Measurements from ENCODE around the gene EXOSC2. TPM values are rescaled to one million over a fixed set of nuclear protein-coding genes. Genes with fewer than 3 reads are reported as not detected.

EXOSC2 gene
- total RNA-seq, 6 donors from 2014 or later: 6.7 to 37.7 (median 17.8) TPM

DNA sequence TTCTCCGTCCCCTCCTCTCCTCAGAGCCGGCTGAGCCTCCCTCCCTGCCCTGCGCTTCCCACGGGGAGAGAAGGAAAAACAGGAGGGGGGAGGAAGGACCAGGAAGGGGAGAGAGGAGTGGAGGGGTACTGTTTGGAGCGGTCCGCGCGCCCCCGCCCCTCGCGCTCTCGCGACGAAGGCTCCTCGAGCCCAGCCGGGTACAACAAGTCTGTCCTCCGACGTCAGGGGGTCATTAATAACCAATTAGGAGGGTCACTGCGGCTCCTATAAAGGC lies 29.7 kb upstream of the EXOSC2 start:
- no peak for TF ChIP-seq EP300 (IDR thresholded peaks at IDR 0.05)
- TF ChIP-seq, protein P1, sequence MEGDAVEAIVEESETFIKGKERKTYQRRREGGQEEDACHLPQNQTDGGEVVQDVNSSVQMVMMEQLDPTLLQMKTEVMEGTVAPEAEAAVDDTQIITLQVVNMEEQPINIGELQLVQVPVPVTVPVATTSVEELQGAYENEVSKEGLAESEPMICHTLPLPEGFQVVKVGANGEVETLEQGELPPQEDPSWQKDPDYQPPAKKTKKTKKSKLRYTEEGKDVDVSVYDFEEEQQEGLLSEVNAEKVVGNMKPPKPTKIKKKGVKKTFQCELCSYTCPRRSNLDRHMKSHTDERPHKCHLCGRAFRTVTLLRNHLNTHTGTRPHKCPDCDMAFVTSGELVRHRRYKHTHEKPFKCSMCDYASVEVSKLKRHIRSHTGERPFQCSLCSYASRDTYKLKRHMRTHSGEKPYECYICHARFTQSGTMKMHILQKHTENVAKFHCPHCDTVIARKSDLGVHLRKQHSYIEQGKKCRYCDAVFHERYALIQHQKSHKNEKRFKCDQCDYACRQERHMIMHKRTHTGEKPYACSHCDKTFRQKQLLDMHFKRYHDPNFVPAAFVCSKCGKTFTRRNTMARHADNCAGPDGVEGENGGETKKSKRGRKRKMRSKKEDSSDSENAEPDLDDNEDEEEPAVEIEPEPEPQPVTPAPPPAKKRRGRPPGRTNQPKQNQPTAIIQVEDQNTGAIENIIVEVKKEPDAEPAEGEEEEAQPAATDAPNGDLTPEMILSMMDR (IDR thresholded peaks at IDR 0.05): no peak
- no peak for TF ChIP-seq POLR2A (IDR thresholded peaks at IDR 0.05)
- TF ChIP-seq POLR2AphosphoS5 (IDR thresholded peaks at IDR 0.05): no peak
- Histone ChIP-seq H3K4me3 (no peak overlapping the region), H3K4me1 (peaks cover 54 to 82% (median 68%) of the 10 kb centered on the region in 4 donors), H3K27ac (no peak overlapping the region), H3K36me3 (no peaks in the 10 kb centered on the region), H3K27me3 (peaks cover 0 to 94% (median 59%) of the 10 kb centered on the region in 4 donors), H3K9me3 (peaks cover 0 to under 1% (median 0%) of the 10 kb centered on the region in 4 donors)
- ATAC-seq (ENCODE audit: low FRiP score in 2 of 2): no peak
- no peak for DNase-seq
- WGBS, 2 donors: 5 to 7% methylated on average over 15 to 19 of the region's 19 CpGs

DNA sequence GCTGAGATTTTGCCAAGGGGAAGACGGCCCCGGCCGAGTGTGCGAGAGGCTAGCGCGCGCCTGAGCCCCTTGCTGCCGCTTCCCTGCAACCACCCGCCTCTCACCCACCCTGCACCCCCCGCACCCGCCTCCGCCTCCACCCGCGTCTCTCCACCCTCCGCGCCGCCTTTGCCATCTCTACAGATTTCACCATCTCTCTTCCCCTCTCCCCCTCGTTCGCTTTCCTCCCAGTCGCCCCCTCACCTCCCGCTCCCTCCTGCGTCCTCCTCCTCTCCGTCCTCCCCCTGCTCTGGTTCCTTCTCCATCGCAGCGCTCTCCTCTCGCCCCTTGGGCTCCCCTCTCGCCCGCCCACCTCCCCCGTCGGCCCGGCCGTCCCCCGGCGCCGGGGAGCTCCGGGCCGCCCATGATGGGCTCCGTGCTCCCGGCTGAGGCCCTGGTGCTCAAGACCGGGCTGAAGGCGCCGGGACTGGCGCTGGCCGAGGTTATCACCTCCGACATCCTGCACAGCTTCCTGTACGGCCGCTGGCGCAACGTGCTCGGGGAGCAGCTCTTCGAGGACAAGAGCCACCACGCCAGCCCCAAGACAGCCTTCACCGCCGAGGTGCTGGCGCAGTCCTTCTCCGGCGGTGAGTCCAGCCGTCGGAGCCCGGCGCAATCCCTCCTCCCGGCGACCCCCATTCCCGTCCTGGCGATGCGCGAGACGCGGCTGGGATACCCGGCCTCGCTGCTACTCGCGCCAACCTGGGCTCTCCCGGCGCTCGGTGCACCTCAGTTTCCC lies 29.1 kb upstream of the EXOSC2 start, which contains the start of gene PRDM12:
Gene PRDM12, plus strand, starts transcription at position 344 of the 778 bp plus-strand sequence. Its CDS starts 60 bp downstream, at position 404.
- DNase-seq (peak in 1 of 2 donors; percentile 79), ATAC-seq (ENCODE audit: low FRiP score in 2 of 2) (no peak)
- Histone ChIP-seq H3K27me3 (peaks cover 0 to 89% (median 54%) of the 10 kb centered on the region in 4 donors), H3K4me3 (no peak within 1 kb of the TSS), H3K36me3 (no peaks in the 10 kb centered on the region), H3K4me1 (peaks cover 54 to 78% (median 68%) of the 10 kb centered on the region in 4 donors), H3K27ac (no peak within 1 kb of the TSS), H3K9me3 (no peaks in the 10 kb centered on the region)
- TF ChIP-seq, protein P1 (IDR thresholded peaks at IDR 0.05): no peak
- TF ChIP-seq POLR2A (IDR thresholded peaks at IDR 0.05) (no peak), POLR2AphosphoS5 (IDR thresholded peaks at IDR 0.05) (no peak), EP300 (IDR thresholded peaks at IDR 0.05) (no peak)
- 6 to 8% methylated on average over 23 to 29 of the region's 76 CpGs for WGBS, 2 donors

DNA sequence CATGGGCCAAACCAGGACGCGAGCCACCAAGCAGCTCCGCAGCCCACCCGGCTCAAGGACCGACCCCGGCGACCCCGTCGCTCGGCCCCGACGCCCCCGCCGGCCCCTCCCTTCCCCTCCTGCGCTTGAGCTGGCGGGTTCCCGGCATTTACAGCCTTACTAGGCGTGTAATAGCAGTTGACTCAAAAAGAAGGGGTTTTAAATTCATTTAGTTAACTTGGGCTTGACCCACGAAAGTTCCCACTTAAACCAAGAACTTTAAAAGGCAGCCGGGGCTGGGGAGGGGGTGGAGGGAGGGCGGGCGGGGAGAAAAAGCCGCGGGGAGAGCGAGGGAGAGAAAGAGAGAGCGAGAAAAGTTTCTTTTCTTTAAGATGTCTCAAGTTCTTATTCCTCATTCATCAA lies 28.6 kb upstream of the EXOSC2 start:
- WGBS, 2 donors: 1 to 4% methylated on average over 13 to 25 of the region's 26 CpGs
- TF ChIP-seq POLR2AphosphoS5 (IDR thresholded peaks at IDR 0.05): no peak
- TF ChIP-seq EP300 (IDR thresholded peaks at IDR 0.05): no peak
- TF ChIP-seq POLR2A (IDR thresholded peaks at IDR 0.05): no peak
- TF ChIP-seq, protein P1 (IDR thresholded peaks at IDR 0.05): no peak
- no peaks in the 10 kb centered on the region for H3K36me3 ChIP-seq
- H3K27ac ChIP-seq: no peak overlapping the region
- no peak overlapping the region for H3K4me3 ChIP-seq
- DNase-seq (no peak), ATAC-seq (ENCODE audit: low FRiP score in 2 of 2) (no peak)
- no peaks in the 10 kb centered on the region for H3K9me3 ChIP-seq
- H3K27me3 ChIP-seq: peaks cover 0 to 83% (median 49%) of the 10 kb centered on the region in 4 donors
- H3K4me1 ChIP-seq: peaks cover 49 to 72% (median 63%) of the 10 kb centered on the region in 4 donors

DNA sequence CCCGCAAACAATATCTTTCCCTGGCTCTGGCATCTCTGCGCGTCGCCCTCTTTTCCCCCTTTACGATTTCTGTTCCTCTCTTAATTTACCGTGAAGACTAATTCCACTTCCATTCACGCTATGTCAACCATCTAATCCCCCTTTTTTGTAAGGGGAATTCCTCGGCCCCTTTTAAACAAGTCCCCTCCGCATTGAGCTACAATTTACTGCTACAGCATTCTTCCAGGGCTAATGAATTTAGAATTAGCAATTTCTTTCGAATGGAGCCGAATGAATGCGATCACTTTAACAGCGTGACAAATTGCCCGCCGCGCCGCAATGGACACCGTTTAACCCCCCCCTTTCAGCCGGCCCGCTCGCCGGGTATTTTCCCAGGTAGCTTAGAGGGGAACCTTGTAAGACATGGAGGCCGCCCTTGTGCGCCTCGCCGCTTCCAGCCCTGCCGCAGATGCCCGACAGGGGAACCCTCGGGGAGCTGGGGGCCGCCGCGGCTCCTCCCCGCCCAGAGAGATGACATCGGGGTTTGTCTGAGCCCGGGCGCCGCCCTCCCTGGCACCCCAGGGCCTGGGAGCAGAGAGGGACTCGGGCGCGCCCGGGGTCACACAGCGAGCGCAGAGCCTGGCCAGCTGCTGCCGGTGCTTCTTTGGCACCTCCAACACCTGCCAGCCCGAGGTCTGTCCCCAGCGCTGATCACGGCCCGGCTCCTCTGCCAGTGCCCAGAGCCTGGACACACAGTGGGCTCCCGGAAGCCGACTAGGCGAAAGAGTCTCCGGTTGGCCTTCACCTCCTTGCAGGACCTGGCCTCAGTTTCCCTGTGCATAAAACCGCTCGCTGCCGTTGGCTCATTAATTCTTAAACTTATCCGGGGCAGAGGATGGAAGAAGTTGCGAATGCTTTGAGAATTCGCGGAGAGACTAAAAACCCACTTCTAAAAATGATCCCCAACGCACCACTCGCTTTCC lies 27.9 kb upstream of the EXOSC2 start:
- H3K36me3 ChIP-seq: no peaks in the 10 kb centered on the region
- no peak overlapping the region for H3K27ac ChIP-seq
- H3K27me3 ChIP-seq: peaks cover 0 to 76% (median 45%) of the 10 kb centered on the region in 4 donors
- no peak for ATAC-seq (ENCODE audit: low FRiP score in 2 of 2)
- DNase-seq: peak in 1 of 2 donors; percentile 80
- peaks cover 42 to 65% (median 56%) of the 10 kb centered on the region in 4 donors for H3K4me1 ChIP-seq
- no peaks in the 10 kb centered on the region for H3K9me3 ChIP-seq
- TF ChIP-seq POLR2A (IDR thresholded peaks at IDR 0.05) (no peak), POLR2AphosphoS5 (IDR thresholded peaks at IDR 0.05) (no peak), EP300 (IDR thresholded peaks at IDR 0.05) (no peak)
- TF ChIP-seq, protein P1 (IDR thresholded peaks at IDR 0.05): no peak
- 5 to 7% methylated on average over 29 to 39 of the region's 61 CpGs for WGBS, 2 donors
- no peak overlapping the region for H3K4me3 ChIP-seq
